ENCODE measurements around the gene GRAPL.
"Not testable (repeated sequence)": the region's sequence is repeated elsewhere in the genome, so short reads cannot be mapped to it uniquely, and the experiment has no call there.

Gene GRAPL

GRCh38 chr17:19127148-19127980 lies at the start of gene GRAPL:
Gene GRAPL (plus strand): TSS chr17:19127589. CDS start chr17:19127620, 31 bp downstream.
- FAIRE-seq: not testable (repeated sequence)

- not testable (repeated sequence) for FAIRE-seq
These were observed 38.3 kb upstream of the GRAPL start for GRCh38 chr17:19088804-19089685.

GRCh38 chr17:19090058-19090772 lies 37.2 kb upstream of the GRAPL start:
- not testable (repeated sequence) for FAIRE-seq

GRCh38 chr17:19092737-19093683 lies 34.4 kb upstream of the GRAPL start:
- FAIRE-seq: not testable (repeated sequence)

GRCh38 chr17:19093684-19094438 lies 33.5 kb upstream of the GRAPL start:
- not testable (repeated sequence) for FAIRE-seq

GRCh38 chr17:19108517-19108916 lies 18.9 kb upstream of the GRAPL start:
- not testable (repeated sequence) for FAIRE-seq

- not testable (repeated sequence) for FAIRE-seq
These were observed 16.9 kb upstream of the GRAPL start for GRCh38 chr17:19110189-19111097.

GRCh38 chr17:19111111-19111711 lies 16.2 kb upstream of the GRAPL start:
- not testable (repeated sequence) for FAIRE-seq

GRCh38 chr17:19111801-19112458 lies 15.5 kb upstream of the GRAPL start:
- not testable (repeated sequence) for FAIRE-seq

- not testable (repeated sequence) for FAIRE-seq
These were observed 14.9 kb upstream of the GRAPL start for GRCh38 chr17:19112459-19112826.

- FAIRE-seq: not testable (repeated sequence)
These were observed 8.7 kb upstream of the GRAPL start for GRCh38 chr17:19118695-19119094.

GRCh38 chr17:19125289-19125688 lies 2.1 kb upstream of the GRAPL start:
- FAIRE-seq: not testable (repeated sequence)

GRCh38 chr17:19129500-19129899 lies 2.1 kb downstream of the GRAPL start:
- FAIRE-seq: not testable (repeated sequence)

GRCh38 chr17:19131108-19131507 lies 3.7 kb downstream of the GRAPL start:
- FAIRE-seq: not testable (repeated sequence)

GRCh38 chr17:19131772-19132171 lies 4.4 kb downstream of the GRAPL start:
- FAIRE-seq: not testable (repeated sequence)

GRCh38 chr17:19133793-19134192 lies 6.4 kb downstream of the GRAPL start:
- not testable (repeated sequence) for FAIRE-seq

GRCh38 chr17:19135391-19135790 lies 8.0 kb downstream of the GRAPL start:
- FAIRE-seq: not testable (repeated sequence)

- FAIRE-seq: not testable (repeated sequence)
These were observed 8.7 kb downstream of the GRAPL start for GRCh38 chr17:19136138-19136537.

- FAIRE-seq: not testable (repeated sequence)
These were observed 9.2 kb downstream of the GRAPL start for GRCh38 chr17:19136605-19137004.
